Suprapubic skin (tissue), 4 donors: ENCODE data around the gene RFXANK. TPM values are rescaled to one million over a fixed set of nuclear protein-coding genes. Genes with fewer than 3 reads are reported as not detected.
"Not testable (repeated sequence)": the region's sequence is repeated elsewhere in the genome, so short reads cannot be mapped to it uniquely, and the experiment has no call there.

Experiments used
- DNase-seq, 2 donors: peaks; one replicate each; pipeline ENCODE4 v3.0.0-alpha.2; 2019; ENCODE audit warnings: low spot score in 2 of 2
- H3K27ac ChIP-seq: fragments of 200-600 bp; sonication (generic); one replicate; pipeline ENCODE4 v1.5.1; 2019
- H3K27me3 ChIP-seq: fragments of 200-600 bp; sonication (generic); one replicate; pipeline ENCODE4 v1.5.1; 2019
- H3K36me3 ChIP-seq: fragments of 200-600 bp; sonication (generic); one replicate; pipeline ENCODE4 v1.5.1; 2019
- H3K4me1 ChIP-seq: fragments of 200-600 bp; sonication (generic); one replicate; pipeline ENCODE4 v1.5.1; 2019
- H3K4me3 ChIP-seq: fragments of 200-600 bp; sonication (generic); one replicate; pipeline ENCODE4 v1.5.1; 2019; ENCODE audit warnings: mild to moderate bottlenecking
- H3K9me3 ChIP-seq: fragments of 200-600 bp; sonication (generic); one replicate; pipeline ENCODE4 v1.5.1; 2019
- EP300 ChIP-seq: sonication (generic); formaldehyde crosslinking; IDR thresholded peaks from one replicate; pipeline ENCODE4 v1.6.1; 2017; ENCODE audit warnings: antibody characterized with exemption
- POLR2A ChIP-seq, 2 donors: fragments of 450-650 bp; IDR thresholded peaks; one replicate each; pipeline ENCODE4 v1.6.1; 2017; ENCODE audit warnings: antibody characterized with exemption in 2 of 2, mild to moderate bottlenecking in 2 of 2, moderate library complexity in 2 of 2
- POLR2AphosphoS5 ChIP-seq, 3 donors: sonication (generic); formaldehyde crosslinking; IDR thresholded peaks; one replicate each; pipeline ENCODE4 v1.6.1; 2017; ENCODE audit warnings: antibody characterized with exemption in 3 of 3
- WGBS: methylation state at CpG from one replicate; pipeline ENCODE4 v1.1.5; 2018; 5-methylcytosine and 5-hydroxymethylcytosine counted together
- total RNA-seq, 4 donors: library from RNA; depleted of rRNA; stranded (reverse); fragments of >200 nt; gene quantifications; one replicate each; pipeline ENCODE4 v1.1.0, GENCODE V29; 2016
- TF ChIP-seq, protein P1 (sequence below), 2 donors: fragments of 200-600 bp in 1 of 2; fragments of 450-650 bp in 1 of 2; sonication (generic) in 1 of 2; IDR thresholded peaks; one replicate each; pipeline ENCODE4 v1.5.1; 2016 to 2019; ENCODE audit warnings: antibody characterized with exemption in 2 of 2, mild to moderate bottlenecking in 1 of 2, moderate library complexity in 1 of 2

The RFXANK gene
- total RNA-seq, 4 donors from 2014 or later = 37.9 to 47.6 (median 45.7) TPM

DNA sequence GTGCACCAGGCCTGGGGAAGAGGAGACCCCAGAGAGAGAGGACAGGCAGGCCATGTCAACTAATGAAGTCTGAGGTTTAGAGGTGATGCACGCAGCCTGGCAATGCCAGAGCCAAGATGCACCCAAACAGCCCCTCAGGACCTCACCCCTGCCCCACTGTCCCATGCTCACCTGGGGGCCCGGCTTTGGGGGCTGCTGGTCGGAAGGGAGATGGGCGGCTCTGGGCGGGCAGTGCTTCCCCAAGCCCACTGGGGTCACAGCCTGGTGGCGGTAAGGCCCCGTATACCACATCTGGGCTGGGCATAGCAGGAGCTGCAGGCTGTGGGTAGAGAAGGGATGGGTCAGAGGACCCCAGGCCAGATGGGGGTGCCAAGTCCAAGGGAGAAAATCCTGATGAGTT, 45.2 kb upstream of the RFXANK start:
- peaks cover 3% of the 10 kb centered on the region for H3K4me1 ChIP-seq
- no peak overlapping the region for H3K27ac ChIP-seq
- no peaks in the 10 kb centered on the region for H3K27me3 ChIP-seq
- no peaks in the 10 kb centered on the region for H3K9me3 ChIP-seq
- no peak for TF ChIP-seq POLR2A (IDR thresholded peaks at IDR 0.05)
- peaks cover 33% of the 10 kb centered on the region for H3K36me3 ChIP-seq
- 91% methylated on average over 5 of the region's 7 CpGs for WGBS
- DNase-seq = no peak
- no peak overlapping the region for H3K4me3 ChIP-seq

GRCh38 chr19:19147344-19147743, 44.7 kb upstream of the RFXANK start:
- Histone ChIP-seq H3K27me3 (no peaks in the 10 kb centered on the region), H3K9me3 (no peaks in the 10 kb centered on the region), H3K4me3 (no peak overlapping the region), H3K27ac (no peak overlapping the region), H3K36me3 (peaks cover 33% of the 10 kb centered on the region), H3K4me1 (peaks cover 3% of the 10 kb centered on the region)
- 93% methylated on average over 3 of the region's 5 CpGs for WGBS
- DNase-seq = no peak
- no peak for TF ChIP-seq POLR2AphosphoS5 (IDR thresholded peaks at IDR 0.05)
- no peak for TF ChIP-seq POLR2A (IDR thresholded peaks at IDR 0.05)
- TF ChIP-seq, protein P1, sequence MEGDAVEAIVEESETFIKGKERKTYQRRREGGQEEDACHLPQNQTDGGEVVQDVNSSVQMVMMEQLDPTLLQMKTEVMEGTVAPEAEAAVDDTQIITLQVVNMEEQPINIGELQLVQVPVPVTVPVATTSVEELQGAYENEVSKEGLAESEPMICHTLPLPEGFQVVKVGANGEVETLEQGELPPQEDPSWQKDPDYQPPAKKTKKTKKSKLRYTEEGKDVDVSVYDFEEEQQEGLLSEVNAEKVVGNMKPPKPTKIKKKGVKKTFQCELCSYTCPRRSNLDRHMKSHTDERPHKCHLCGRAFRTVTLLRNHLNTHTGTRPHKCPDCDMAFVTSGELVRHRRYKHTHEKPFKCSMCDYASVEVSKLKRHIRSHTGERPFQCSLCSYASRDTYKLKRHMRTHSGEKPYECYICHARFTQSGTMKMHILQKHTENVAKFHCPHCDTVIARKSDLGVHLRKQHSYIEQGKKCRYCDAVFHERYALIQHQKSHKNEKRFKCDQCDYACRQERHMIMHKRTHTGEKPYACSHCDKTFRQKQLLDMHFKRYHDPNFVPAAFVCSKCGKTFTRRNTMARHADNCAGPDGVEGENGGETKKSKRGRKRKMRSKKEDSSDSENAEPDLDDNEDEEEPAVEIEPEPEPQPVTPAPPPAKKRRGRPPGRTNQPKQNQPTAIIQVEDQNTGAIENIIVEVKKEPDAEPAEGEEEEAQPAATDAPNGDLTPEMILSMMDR (IDR thresholded peaks at IDR 0.05) = no peak
- TF ChIP-seq EP300 = no peak

DNA sequence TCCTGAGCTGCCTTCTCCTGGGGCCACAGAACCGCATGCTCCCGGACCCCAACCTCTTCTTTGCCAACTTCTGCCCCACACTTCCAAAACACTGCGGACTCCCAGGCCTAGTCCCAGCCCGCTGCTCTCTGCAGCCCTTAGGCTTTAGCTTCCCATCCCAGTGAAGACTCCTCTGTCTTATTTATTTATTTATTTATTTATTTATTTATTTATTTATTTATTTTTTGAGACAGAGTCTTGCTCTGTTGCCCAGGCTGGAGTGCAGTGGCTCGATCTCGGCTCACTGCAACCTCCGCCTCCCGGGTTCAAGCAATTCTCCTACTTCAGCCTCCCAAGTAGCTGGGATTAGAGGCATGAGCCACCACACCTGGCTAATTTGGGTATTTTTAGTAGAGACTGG, 43.6 kb upstream of the RFXANK start:
- H3K4me1 ChIP-seq, H3K9me3 ChIP-seq, H3K27me3 ChIP-seq, H3K4me3 ChIP-seq, DNase-seq, H3K27ac ChIP-seq: not testable (repeated sequence)
- peaks cover 33% of the 10 kb centered on the region for H3K36me3 ChIP-seq
- WGBS = 94% methylated on average over 8 of the region's 8 CpGs

- H3K27ac ChIP-seq = no peak overlapping the region
- no peaks in the 10 kb centered on the region for H3K27me3 ChIP-seq
- H3K4me1 ChIP-seq = peaks cover 3% of the 10 kb centered on the region
- H3K9me3 ChIP-seq = no peaks in the 10 kb centered on the region
- 69% methylated on average over 1 of the region's 2 CpGs for WGBS
- no peak overlapping the region for H3K4me3 ChIP-seq
- peaks cover 33% of the 10 kb centered on the region for H3K36me3 ChIP-seq
- DNase-seq = no peak
- no peak for TF ChIP-seq POLR2A (IDR thresholded peaks at IDR 0.05)
- TF ChIP-seq POLR2AphosphoS5 (IDR thresholded peaks at IDR 0.05) = no peak
- TF ChIP-seq, protein P1 (IDR thresholded peaks at IDR 0.05) = no peak
These were observed 42.6 kb upstream of the RFXANK start for GRCh38 chr19:19149435-19149834.

DNA sequence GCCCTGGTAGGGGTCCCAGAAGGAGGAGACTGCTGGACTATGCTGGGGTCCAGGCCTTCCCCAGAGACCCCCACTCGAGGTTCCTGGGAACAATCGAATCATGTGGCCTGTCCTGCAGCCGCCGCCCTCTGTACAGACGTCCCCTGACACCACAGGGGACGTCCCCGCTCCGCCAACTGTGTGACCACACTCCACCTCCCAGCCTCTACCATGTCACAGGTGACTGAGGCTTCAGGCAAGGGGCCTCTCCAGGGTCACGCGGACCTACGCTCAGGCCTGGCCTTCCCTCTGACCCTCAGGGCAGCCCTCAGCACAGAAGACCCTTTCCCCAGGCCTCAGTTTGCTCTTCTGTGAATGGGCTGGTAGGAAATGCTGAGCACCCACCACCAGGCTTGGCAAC, 40.6 kb upstream of the RFXANK start:
- DNase-seq = no peak
- Histone ChIP-seq H3K27me3 (no peaks in the 10 kb centered on the region), H3K9me3 (no peaks in the 10 kb centered on the region), H3K4me3 (no peak overlapping the region), H3K36me3 (peaks cover 33% of the 10 kb centered on the region), H3K4me1 (no peaks in the 10 kb centered on the region), H3K27ac (no peak overlapping the region)
- WGBS = 100% methylated on average over 3 of the region's 11 CpGs
- no peak for TF ChIP-seq POLR2A (IDR thresholded peaks at IDR 0.05)
- TF ChIP-seq POLR2AphosphoS5 (IDR thresholded peaks at IDR 0.05) = no peak
- TF ChIP-seq, protein P1 (IDR thresholded peaks at IDR 0.05) = no peak
- TF ChIP-seq EP300 = no peak

GRCh38 chr19:19152668-19153384, 39.2 kb upstream of the RFXANK start:
- no peaks in the 10 kb centered on the region for H3K27me3 ChIP-seq
- no peak for DNase-seq
- no peak overlapping the region for H3K27ac ChIP-seq
- TF ChIP-seq POLR2A (IDR thresholded peaks at IDR 0.05) = no peak
- TF ChIP-seq, protein P1 (IDR thresholded peaks at IDR 0.05) = no peak
- TF ChIP-seq EP300 = no peak
- peaks cover 19% of the 10 kb centered on the region for H3K36me3 ChIP-seq
- WGBS = 87% methylated on average over 13 of the region's 13 CpGs
- H3K4me1 ChIP-seq = no peaks in the 10 kb centered on the region
- no peak overlapping the region for H3K4me3 ChIP-seq
- H3K9me3 ChIP-seq = no peaks in the 10 kb centered on the region
